ENCODE results near the gene DNAAF1.

Gene DNAAF1

GRCh38 chr16:84124257-84125073, 20.6 kb upstream of the DNAAF1 start:
- FAIRE-seq, result no peak

GRCh38 chr16:84131117-84131516, 14.0 kb upstream of the DNAAF1 start:
- no peak for FAIRE-seq

DNA sequence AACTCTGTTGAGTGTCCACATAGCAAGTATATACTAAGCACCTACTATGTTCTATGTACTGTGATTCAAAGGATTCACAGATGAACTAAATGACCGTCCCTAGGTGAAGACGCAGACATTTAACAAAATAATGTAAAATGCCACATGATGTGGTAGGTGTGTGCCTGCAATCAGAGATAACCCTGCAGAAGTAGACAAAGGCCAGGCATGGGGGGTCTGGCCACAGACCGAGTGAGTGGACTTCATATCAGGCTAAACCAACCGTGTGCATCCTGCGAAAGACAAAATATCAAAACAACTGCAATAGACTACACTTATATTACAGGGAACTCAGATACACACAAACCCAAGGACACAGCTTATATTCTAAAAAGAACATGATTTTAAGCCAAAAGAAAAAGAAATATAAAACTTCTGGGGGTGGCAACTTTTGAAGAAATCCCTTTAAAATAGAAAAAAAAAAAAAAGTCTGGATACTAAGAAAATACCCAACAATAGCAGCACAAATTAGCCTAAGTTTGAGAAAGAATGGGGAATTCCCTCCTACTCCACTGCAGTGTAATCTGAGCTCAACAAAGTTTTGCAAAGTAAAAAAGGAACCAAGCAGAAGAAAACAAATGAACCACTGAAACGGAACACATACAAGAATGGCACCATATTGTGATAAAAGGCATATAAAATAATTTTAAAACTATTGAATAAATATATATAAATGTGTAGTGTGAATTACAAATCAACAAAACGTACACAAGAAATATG, 12.4 kb upstream of the DNAAF1 start:
- FAIRE-seq, result no peak

DNA sequence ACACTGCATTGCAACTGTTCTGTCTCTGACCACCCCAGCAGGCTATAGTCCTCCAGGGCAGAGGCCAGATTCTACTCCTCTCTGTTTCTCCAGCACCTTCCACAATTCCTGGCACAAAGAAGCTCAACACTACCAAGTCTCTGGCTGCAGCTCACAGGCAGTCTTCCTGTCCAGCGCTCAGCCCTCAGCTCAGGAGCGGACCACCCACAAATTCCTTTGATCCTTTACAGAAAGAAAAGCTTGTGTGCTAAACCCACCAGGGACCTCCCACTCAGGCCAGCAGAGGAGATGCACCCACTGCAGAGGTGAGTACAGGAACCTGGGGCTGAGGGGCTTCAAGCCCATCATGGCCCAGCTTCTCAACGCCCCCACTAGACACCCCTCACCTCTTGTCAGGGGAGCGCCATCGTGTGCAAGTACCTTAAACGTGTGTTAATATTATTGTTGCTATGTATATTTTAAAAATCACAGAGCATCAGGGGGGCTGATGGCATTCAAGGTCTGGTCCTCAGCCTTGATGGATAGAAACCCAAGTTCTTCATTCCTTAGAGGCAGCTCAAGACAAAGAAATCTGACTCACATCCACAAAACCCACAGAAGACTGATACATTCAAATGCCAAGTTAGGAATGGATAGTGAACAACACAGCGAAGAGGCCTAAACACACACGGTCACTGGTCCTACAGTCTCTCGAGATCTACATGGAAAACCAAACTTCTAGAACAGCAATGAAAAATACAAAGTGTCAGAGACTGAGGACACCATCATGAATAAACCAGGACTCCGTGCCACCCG, 8.6 kb upstream of the DNAAF1 start:
- FAIRE-seq, result no peak

- no peak for FAIRE-seq
Measured at GRCh38 chr16:84137287-84137686, 7.8 kb upstream of the DNAAF1 start.

GRCh38 chr16:84137769-84138357, 7.2 kb upstream of the DNAAF1 start:
- FAIRE-seq, result no peak

DNA sequence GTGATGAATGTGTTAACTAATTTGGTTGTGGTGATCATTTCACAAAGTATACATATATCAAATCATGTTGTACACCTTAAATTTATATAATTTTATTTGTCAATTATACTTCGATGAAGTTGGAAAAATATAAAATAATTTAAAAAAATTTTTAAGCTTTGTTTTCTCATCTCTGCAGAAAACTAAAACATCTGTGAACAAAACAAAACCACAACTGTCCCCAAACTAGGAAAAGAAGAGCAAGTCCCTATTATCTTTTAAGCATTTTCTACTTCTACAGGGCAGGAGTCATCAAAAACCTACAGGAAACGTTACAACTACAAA, 6.6 kb upstream of the DNAAF1 start:
- no peak for FAIRE-seq

GRCh38 chr16:84138824-84139627, 6.1 kb upstream of the DNAAF1 start:
- FAIRE-seq, result no peak

DNA sequence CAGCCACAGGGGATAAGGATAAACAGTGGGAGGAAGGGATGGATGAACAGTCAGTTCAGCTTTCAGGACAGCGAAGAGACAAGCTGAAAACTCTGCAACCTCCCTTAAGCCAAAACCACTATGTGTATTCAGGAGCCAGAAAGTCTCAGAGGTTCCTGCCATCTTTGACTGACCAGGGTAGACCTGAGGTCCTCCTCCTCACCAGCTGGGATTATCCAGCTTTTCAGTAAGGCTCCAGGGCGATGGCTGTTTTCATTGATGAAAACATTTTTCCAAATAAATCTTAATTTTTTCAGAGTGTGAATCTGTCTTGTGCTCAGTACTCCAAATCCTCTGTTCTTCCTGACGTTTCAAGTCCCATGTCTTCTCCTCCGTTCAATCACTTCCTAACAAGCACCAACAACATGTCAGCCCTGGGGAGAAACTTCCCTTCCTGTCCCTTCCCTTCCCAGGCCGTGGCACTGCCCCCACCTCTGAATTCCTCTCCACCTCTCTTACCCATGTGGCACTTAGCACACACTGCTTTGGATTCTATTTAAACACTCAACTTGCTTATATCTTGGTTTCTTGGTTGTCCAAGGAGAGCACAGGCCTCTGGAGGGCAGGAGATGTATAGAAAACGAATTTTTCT, 5.4 kb upstream of the DNAAF1 start:
- FAIRE-seq, result no peak

DNA sequence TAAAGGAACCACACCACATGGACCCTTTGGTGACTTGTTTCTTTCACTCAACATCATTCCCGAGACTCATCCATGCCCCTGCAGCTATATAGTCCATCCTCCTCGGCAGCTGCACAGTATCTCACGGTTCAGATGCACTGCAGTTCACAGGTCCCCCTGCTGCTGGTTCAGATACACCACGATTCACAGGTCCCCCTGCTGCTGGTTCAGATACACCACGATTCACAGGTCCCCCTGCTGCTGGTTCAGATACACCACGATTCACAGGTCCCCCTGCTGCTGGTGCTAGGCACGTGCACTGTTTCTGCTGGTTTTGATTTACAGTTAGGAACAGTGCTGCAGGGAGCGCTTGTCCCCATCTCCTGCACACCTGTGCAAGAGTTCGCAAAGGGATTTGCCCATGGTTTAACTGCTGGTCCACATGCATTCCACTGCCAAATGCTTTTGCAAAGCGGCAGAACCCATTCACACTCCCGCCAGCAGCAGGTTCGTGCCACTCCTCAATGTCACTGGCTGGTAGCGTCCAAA, 3.9 kb upstream of the DNAAF1 start:
- FAIRE-seq, result no peak

GRCh38 chr16:84143081-84143480, 2.0 kb upstream of the DNAAF1 start:
- no peak for FAIRE-seq

- FAIRE-seq, result no peak
Measured at GRCh38 chr16:84143784-84144199, 1.3 kb upstream of the DNAAF1 start.

- no peak for FAIRE-seq
Measured at GRCh38 chr16:84144209-84144858, 774 bp upstream of the DNAAF1 start.

DNA sequence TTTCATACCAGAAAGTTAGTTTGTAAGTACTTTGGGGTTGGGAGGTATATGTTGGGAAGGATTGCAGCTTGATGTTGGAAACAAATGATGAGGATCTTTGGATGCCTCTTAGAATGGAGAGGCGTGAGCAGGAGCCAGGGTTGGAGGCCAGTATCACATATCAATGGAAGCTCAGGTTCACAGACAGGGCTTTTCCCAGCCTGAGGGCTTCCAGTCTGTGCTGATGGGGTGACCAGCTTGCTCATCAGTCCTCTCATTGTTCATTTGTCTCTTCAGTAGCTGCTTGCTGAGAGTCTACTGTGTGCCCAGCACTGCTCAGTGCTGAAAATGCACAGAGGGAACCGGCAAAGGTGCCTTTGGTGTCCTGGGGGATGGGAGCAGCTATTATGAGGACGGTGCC, 5.8 kb downstream of the DNAAF1 start:
- FAIRE-seq, result no peak

- no peak for FAIRE-seq
Measured at GRCh38 chr16:84153660-84154214, 8.6 kb downstream of the DNAAF1 start.

GRCh38 chr16:84155226-84155625, 10.1 kb downstream of the DNAAF1 start:
- FAIRE-seq, result no peak

DNA sequence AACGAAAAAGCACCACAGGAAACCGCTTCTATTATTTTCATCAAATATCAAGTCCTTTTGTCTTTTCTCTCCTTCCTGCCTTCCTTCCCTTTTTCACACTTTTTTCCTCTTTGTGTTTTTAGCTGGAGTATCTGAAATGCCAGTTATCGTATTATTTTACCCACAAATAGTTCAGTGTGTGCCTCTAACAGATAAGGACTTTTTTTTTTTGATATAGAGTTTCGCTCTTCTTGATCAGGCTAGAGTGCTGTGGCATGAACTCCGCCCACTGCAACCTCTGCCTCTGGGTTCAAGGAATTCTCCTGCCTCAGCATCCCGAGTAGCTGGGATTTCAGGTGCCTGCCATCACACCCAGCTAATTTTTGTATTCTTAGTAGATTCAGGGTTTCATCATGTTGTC, 10.7 kb downstream of the DNAAF1 start:
- no peak for FAIRE-seq

DNA sequence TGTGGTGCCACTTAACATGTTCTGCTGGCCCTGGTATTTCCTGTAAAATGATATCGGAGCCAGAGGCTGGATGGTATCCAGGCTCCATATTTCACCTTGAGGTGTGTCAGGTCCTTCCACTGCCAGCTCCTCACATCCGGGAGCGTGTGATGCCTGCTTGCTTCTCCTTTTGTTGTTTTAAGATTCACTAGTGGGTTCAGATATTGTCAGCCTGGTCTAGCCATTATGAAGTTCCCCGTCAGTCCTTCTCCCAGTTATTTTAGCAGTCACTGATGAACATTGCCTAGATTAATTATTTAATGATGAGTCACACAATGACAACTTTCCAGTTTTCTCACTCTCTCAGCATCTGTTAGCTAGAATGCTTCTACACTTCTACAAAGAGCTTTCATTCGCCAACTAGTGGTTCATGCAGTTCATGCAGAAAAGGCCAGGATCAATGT, 11.3 kb downstream of the DNAAF1 start:
- no peak for FAIRE-seq

- no peak for FAIRE-seq
Measured at GRCh38 chr16:84159007-84159406, 13.9 kb downstream of the DNAAF1 start.

DNA sequence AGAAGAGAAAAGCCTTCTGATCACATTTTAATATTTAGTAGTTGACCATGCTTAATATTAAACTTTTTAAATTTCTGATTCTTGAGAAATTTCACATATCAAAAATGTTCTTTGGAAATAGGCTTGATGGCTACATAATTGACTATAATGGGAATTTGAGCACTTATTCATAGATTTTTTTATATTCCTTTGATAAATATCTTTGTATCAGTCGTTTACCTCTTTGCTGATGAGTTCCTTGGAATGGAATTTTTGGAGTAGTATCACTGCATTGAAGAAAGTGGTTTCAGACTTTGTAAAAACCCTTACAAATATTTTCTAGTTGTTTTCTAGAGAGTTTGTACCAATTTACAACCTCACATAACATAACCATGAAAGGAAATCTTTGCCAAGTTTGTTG, 14.7 kb downstream of the DNAAF1 start:
- no peak for FAIRE-seq

GRCh38 chr16:84161037-84161436, 15.9 kb downstream of the DNAAF1 start:
- FAIRE-seq, result no peak
